K562 (cell line): ENCODE measurements around the gene SRGAP3. TPM values are rescaled to one million over a fixed set of nuclear protein-coding genes. Genes with fewer than 3 reads are reported as not detected.

Source experiments
- ATAC-seq: fragments of 200-7000 bp; cut with Tn5 transposase; 3 replicates; pipeline ENCODE4 v1.9.1; 2020; ENCODE audit warnings: moderate library complexity
- BruUV-seq: library from RNA; stranded (reverse); fragments of 400-500 nt; replicated peaks from 2 replicates; lab custom pipeline; 2021; lab: Mats Ljungman, UMichigan
- CTCF ChIA-PET: fragments of 300-600 bp; formaldehyde crosslinking; extraction: SDS; loops from one replicate; lab custom pipeline; 2021; ENCODE audit warnings: low intra/inter-chr PET ratio; lab: Yijun Ruan, JAX
- POLR2A ChIA-PET: fragments of 300-600, 350-650 bp; sonication (Branson Sonifier 250); formaldehyde crosslinking; extraction: SDS; loops from one replicate; lab custom pipeline; 2021; ENCODE audit warnings: antibody characterized with exemption, inconsistent platforms; lab: Yijun Ruan, JAX
- DNase-seq, 4 experiments: peaks; one replicate each; pipeline versions ENCODE4 v3.0.0 to v3.0.0-alpha.2; 2011 to 2018; ENCODE audit warnings: low spot score in 3 of 4, mixed read lengths in 3 of 4; ENCODE audit errors: extremely low read depth in 1 of 4
- FAIRE-seq: peaks from 2 replicates; lab custom pipeline; 2011; peaks lifted over from hg19 to GRCh38; lab: Jason Lieb, UNC
- H2AFZ ChIP-seq: 2 replicates; pipeline ENCODE4 v1.6.0; 2011; ENCODE audit warnings: low read depth, low read length, control low read depth, inconsistent platforms
- H3K27ac ChIP-seq: fragments of 200-600 bp; 3 replicates; pipeline ENCODE4 v1.8.0; 2011; ENCODE audit warnings: low read depth, mild to moderate bottlenecking, control low read depth, inconsistent platforms, low read length, moderate library complexity, mixed read lengths; ENCODE audit errors: extremely low read depth
- H3K27me3 ChIP-seq, 2 experiments: fragments of 300-600 bp in 1 of 2; 2 replicates in 1 of 2; 3 replicates in 1 of 2; pipeline versions ENCODE4 v1.6.0 to v1.8.0; 2011; ENCODE audit warnings: inconsistent platforms in 2 of 2, low read length in 2 of 2, mild to moderate bottlenecking in 1 of 2, mixed read lengths in 1 of 2, moderate library complexity in 1 of 2; ENCODE audit not compliant: control insufficient read depth in 2 of 2, insufficient read depth in 2 of 2
- H3K36me3 ChIP-seq: fragments of 300-600 bp; 3 replicates; pipeline ENCODE4 v1.8.0; 2011; ENCODE audit warnings: mild to moderate bottlenecking, low read length, inconsistent platforms; ENCODE audit not compliant: control insufficient read depth, insufficient read depth
- H3K4me1 ChIP-seq, 2 experiments: fragments of 200-600 bp in 1 of 2; replicated peaks in 1 of 2; 2 replicates in 1 of 2; 3 replicates in 1 of 2; pipeline versions ENCODE4 v1.5.1 to v1.8.0; 2011; ENCODE audit warnings: inconsistent platforms in 2 of 2, low read length in 2 of 2, mild to moderate bottlenecking in 1 of 2, mixed read lengths in 1 of 2, moderate library complexity in 1 of 2; ENCODE audit not compliant: control insufficient read depth in 2 of 2, insufficient read depth in 2 of 2
- H3K4me2 ChIP-seq: 2 replicates; pipeline ENCODE4 v1.6.1; 2011; ENCODE audit warnings: low read length, control low read depth, inconsistent platforms, mixed read lengths; ENCODE audit not compliant: insufficient read depth
- H3K4me3 ChIP-seq: fragments of 200-600 bp; sonication (generic), shearing (Covaris generic); 2 replicates; pipeline ENCODE4 v1.5.1; 2016; ENCODE audit warnings: control low read depth, inconsistent platforms
- H3K79me2 ChIP-seq: fragments of 200-600 bp; 3 replicates; pipeline ENCODE4 v1.8.0; 2011; ENCODE audit warnings: low read length, inconsistent platforms; ENCODE audit not compliant: control insufficient read depth, insufficient read depth
- H3K9ac ChIP-seq, 2 experiments: 2 replicates each; pipeline versions ENCODE4 v1.6.0 to v1.6.1; 2011; ENCODE audit warnings: low read depth in 2 of 2, low read length in 2 of 2, control low read depth in 1 of 2, inconsistent platforms in 1 of 2, mild to moderate bottlenecking in 1 of 2, mixed read lengths in 1 of 2; ENCODE audit not compliant: insufficient read depth in 1 of 2
- H3K9me1 ChIP-seq: one replicate; pipeline ENCODE4 v1.6.0; 2011; ENCODE audit warnings: inconsistent platforms, mild to moderate bottlenecking, low read length, moderate library complexity; ENCODE audit not compliant: control insufficient read depth, insufficient read depth
- H3K9me3 ChIP-seq: replicated peaks from 2 replicates; pipeline ENCODE4 v1.5.1; 2011; ENCODE audit warnings: low read depth, low read length, inconsistent platforms; ENCODE audit not compliant: control insufficient read depth, insufficient read depth
- H4K20me1 ChIP-seq: replicated peaks from 2 replicates; pipeline ENCODE4 v1.6.1; 2011; ENCODE audit warnings: low read length, inconsistent platforms, mixed read lengths; ENCODE audit not compliant: control insufficient read depth, insufficient read depth
- BHLHE40 ChIP-seq: IDR thresholded peaks from 2 replicates; pipeline ENCODE4 v1.6.1; 2011; ENCODE audit warnings: low read length, improper control_type of control experiment
- ELK1 ChIP-seq: sonication (generic); formaldehyde crosslinking; IDR thresholded peaks from 2 replicates; pipeline ENCODE4 v1.8.1; 2022; ENCODE audit warnings: missing genetic modification reagents
- ESRRA ChIP-seq: fragments of 450-650 bp; IDR thresholded peaks from 2 replicates; pipeline ENCODE4 v1.6.1; 2014; ENCODE audit warnings: low read depth, mild to moderate bottlenecking, moderate library complexity, borderline replicate concordance
- HDAC6 ChIP-seq: IDR thresholded peaks from 2 replicates; pipeline ENCODE4 v1.6.1; 2012; ENCODE audit warnings: low read depth, mild to moderate bottlenecking, control low read depth, inconsistent platforms, low read length, moderate library complexity
- KHSRP ChIP-seq: fragments of 450-650 bp; IDR thresholded peaks from 2 replicates; pipeline ENCODE4 v1.6.1; 2017
- MBD1 ChIP-seq: fragments of 250-450 bp; sonication (Bioruptor Pico); IDR thresholded peaks from 2 replicates; pipeline ENCODE4 v1.8.0; 2022; ENCODE audit warnings: inconsistent platforms
- NR0B1 ChIP-seq: fragments of 450-650 bp; IDR thresholded peaks from one replicate; pipeline ENCODE4 v1.6.1; 2018; ENCODE audit warnings: mild to moderate bottlenecking, moderate library complexity; ENCODE audit not compliant: partially characterized antibody
- NR2C1 ChIP-seq, 2 experiments: fragments of 450-650 bp; IDR thresholded peaks; 2 replicates each; pipeline ENCODE4 v1.6.1; 2017; ENCODE audit warnings: mild to moderate bottlenecking in 2 of 2, antibody characterized with exemption in 1 of 2, inconsistent platforms in 1 of 2, missing compliant biosample characterization in 1 of 2, missing genetic modification characterization in 1 of 2
- POLR2AphosphoS5 ChIP-seq: IDR thresholded peaks from 2 replicates; pipeline ENCODE4 v1.6.1; 2011; ENCODE audit warnings: mild to moderate bottlenecking, low read depth, low read length, moderate library complexity; ENCODE audit not compliant: control insufficient read depth, insufficient read depth
- POLR3A ChIP-seq: IDR thresholded peaks from 2 replicates; pipeline ENCODE4 v1.6.1; 2011; ENCODE audit warnings: borderline replicate concordance, mild to moderate bottlenecking, moderate library complexity; ENCODE audit not compliant: insufficient read length, insufficient read depth; ENCODE audit errors: extremely low read depth
- RNF2 ChIP-seq: sonication (generic); IDR thresholded peaks from 2 replicates; pipeline ENCODE4 v1.6.1; 2016
- SAP30 ChIP-seq: fragments of 200-600 bp; sonication (generic); IDR thresholded peaks from 2 replicates; pipeline ENCODE4 v1.6.1; 2012; ENCODE audit warnings: borderline replicate concordance, low read depth, mild to moderate bottlenecking, moderate library complexity, low read length, control low read depth, inconsistent platforms; ENCODE audit not compliant: insufficient read depth, poor library complexity, severe bottlenecking
- TCF7L2 ChIP-seq: fragments of 150-350 bp; IDR thresholded peaks from 2 replicates; pipeline ENCODE4 v1.6.1; 2016; ENCODE audit warnings: low read depth, mild to moderate bottlenecking, low read length, moderate library complexity
- USF2 ChIP-seq: sonication (generic); formaldehyde crosslinking; IDR thresholded peaks from 2 replicates; pipeline ENCODE4 v1.5.0; 2020; ENCODE audit warnings: missing genetic modification reagents
- ZNF232 ChIP-seq: sonication (generic); formaldehyde crosslinking; IDR thresholded peaks from 2 replicates; pipeline ENCODE4 v1.8.0; 2022; ENCODE audit warnings: mild to moderate bottlenecking, missing genetic modification reagents
- ZNF347 ChIP-seq: fragments of 450-650 bp; formaldehyde crosslinking; IDR thresholded peaks from 2 replicates; pipeline ENCODE4 v1.4.0; 2020; ENCODE audit warnings: low read depth, mild to moderate bottlenecking, moderate library complexity
- ZNF76 ChIP-seq: fragments of 250-450 bp; sonication (Bioruptor Pico); IDR thresholded peaks from 2 replicates; pipeline ENCODE4 v1.4.0; 2020; ENCODE audit warnings: mild to moderate bottlenecking, moderate library complexity, borderline replicate concordance
- WGBS: fragments of 100-300 bp; shearing (Covaris generic); methylation state at CpG from one replicate; pipeline ENCODE4 v1.1.6; 2016; ENCODE audit warnings: low coverage, mixed read lengths; ENCODE audit not compliant: insufficient coverage; ENCODE audit errors: missing lambda C conversion rate; 5-methylcytosine and 5-hydroxymethylcytosine counted together
- in situ Hi-C: fragments of 300-500 bp; cut with MboI; formaldehyde crosslinking; loops from 4 replicates; pipeline ENCODE4 v1.15.0; 2018; ENCODE audit warnings: inconsistent platforms, mixed read lengths
- intact Hi-C: fragments of 100-400 bp; cut with micrococcal nuclease; formaldehyde crosslinking; loops from 2 replicates; pipeline ENCODE4 v1.14.2; 2022
- polyA plus RNA-seq, 8 experiments: library from polyadenylated mRNA; depleted of rRNA in 4 of 8; stranded (reverse) in 5 of 8; unstranded in 3 of 8; fragments of >200 nt; fragmentation: Nextera tagmentation in 2 of 8; fragmentation: Illumina TruSeq in 1 of 8; extraction: Ambion mirVana in 2 of 8; extraction: Trizol in 1 of 8; gene quantifications; 2 replicates each; pipeline versions ENCODE4 v1.2.1 to v1.2.3, GENCODE V29; 2011 to 2014; ENCODE audit warnings: inconsistent platforms in 1 of 8, missing spikeins in 1 of 8
- total RNA-seq, 7 experiments: library from RNA; depleted of rRNA in 6 of 7; stranded (reverse); fragments of >200 nt in 6 of 7; fragmentation: Illumina TruSeq in 2 of 7; extraction: Trizol in 2 of 7; gene quantifications; 2 replicates each; pipeline versions ENCODE4 v1.2.1 to v1.2.3, GENCODE V29; 2011 to 2021; ENCODE audit warnings: low replicate concordance in 1 of 7

Gene SRGAP3
- total and polyA plus RNA-seq, 9 of the 15 experiments (the other 6 are each of a cell fraction or from before 2014, with no cell fraction given), result 0.11 to 0.85 (median 0.35) TPM; not detected in 2

GRCh38 chr3:9071936-9072666, 177.3 kb downstream of the SRGAP3 start:
- Histone ChIP-seq H2AFZ (no peak overlapping the region), H3K27me3 (peaks cover 2 to 33% of the 10 kb centered on the region in 2 experiments; a peak in 4 of 5 replicates), H4K20me1 (no peaks in the 10 kb centered on the region), H3K9me3 (no peaks in the 10 kb centered on the region), H3K4me1 (no peaks in the 10 kb centered on the region), H3K27ac (no peak overlapping the region), H3K79me2 (no peaks in the 10 kb centered on the region), H3K9me1 (no peaks in the 10 kb centered on the region), H3K9ac (peak overlapping the region in 1 of 2 experiments; percentile 17; a peak in 1 of 4 replicates), H3K4me2 (no peak overlapping the region), H3K4me3 (no peak overlapping the region), H3K36me3 (no peaks in the 10 kb centered on the region)
- FAIRE-seq (no peak), ATAC-seq (no peak; the same call in 1 of the 3 replicates), DNase-seq (no peak)
- BruUV-seq, result no TSS peak
- under 1% methylated on average over 10 of the region's 10 CpGs for WGBS
- in situ Hi-C loops (no loop called here), intact Hi-C loops (no loop called here)
- CTCF ChIA-PET, result no interaction called here
- POLR2A ChIA-PET, result interaction anchor here (0.7 kb wide), 1 partner anchor 23 kb away, joined by 4 read pairs; no protein-coding TSS in a partner anchor
- TF ChIP-seq KHSRP (no peak), NR2C1 (IDR thresholded peaks at IDR 0.05) (no peak), NR2C1 (tag; IDR thresholded peaks at IDR 0.05) (no peak), USF2 (CRISPR knock-in tag) (no peak), POLR2AphosphoS5 (no peak), HDAC6 (no peak), TCF7L2 (no peak), ESRRA (no peak), MBD1 (no peak), NR0B1 (no peak), BHLHE40 (no peak), ZNF232 (CRISPR knock-in tag) (no peak), SAP30 (no peak), ZNF347 (CRISPR knock-in tag) (no peak), RNF2 (no peak), ELK1 (CRISPR knock-in tag) (no peak), POLR3A (no peak), ZNF76 (CRISPR knock-in tag) (no peak)
